HS-5 (cell line): ENCODE measurements around the gene OSBPL10.

Source experiments
- DNase-seq: peaks from one replicate; pipeline ENCODE4 v3.0.0-alpha.2; 2012; ENCODE audit warnings: low read depth

Gene OSBPL10

DNA sequence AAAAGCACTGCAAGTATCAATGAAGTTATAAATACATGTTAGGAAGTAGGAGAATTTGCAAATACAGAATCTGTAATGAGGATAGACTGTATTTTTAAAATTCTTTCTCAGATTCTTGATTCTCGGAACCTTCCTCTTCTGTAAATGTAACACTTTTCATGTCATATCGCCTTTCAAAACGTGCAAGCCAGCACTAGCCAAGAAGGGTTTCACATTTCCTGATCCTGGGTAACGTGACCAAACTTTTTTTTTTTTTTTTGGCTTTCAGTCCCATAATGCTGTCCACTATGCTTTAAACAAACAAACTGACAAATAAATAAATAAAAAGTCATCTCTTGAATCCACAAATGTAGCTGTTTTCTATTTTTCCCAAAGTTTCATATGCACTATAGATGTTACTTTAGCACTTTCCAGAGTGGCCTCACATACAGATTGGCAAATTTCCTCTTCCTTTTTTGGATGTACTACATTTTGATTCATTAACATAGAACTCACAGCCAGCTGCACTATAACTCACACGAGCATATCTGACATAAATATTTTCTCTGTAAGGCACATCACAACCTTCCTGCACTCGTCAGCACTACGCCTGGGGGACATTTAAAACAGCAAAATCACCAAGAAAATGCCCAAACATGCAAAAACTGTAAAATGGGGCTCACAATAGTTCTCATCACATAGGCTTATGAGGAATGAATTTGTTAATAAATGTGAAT is 208.1 kb downstream of the OSBPL10 start:
- no peak for DNase-seq

GRCh38 chr3:31772272-31772671 is 208.8 kb downstream of the OSBPL10 start:
- DNase-seq: no peak

GRCh38 chr3:31770822-31771326 is 210.2 kb downstream of the OSBPL10 start:
- DNase-seq: no peak

GRCh38 chr3:31768479-31769125 is 212.5 kb downstream of the OSBPL10 start:
- no peak for DNase-seq

DNA sequence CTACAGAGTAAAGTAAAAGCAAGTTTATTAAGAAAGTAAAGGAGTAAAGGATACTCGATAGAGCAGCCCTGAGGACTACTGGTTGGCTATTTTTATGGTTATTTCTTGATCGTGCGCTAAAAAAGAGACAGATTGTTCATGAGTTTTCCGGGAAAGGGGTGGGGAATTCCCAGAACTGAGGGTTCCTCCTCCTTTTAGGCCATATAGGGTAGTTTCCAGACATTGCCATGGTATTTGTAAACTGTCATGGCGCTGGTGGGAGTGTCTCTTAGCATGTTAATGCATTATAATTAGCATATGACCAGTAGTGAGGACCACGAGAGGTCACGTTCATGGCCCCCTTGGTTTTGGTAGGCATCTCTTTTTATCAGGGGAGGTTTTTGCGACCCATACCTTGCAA is 213.1 kb downstream of the OSBPL10 start:
- DNase-seq: no peak

DNA sequence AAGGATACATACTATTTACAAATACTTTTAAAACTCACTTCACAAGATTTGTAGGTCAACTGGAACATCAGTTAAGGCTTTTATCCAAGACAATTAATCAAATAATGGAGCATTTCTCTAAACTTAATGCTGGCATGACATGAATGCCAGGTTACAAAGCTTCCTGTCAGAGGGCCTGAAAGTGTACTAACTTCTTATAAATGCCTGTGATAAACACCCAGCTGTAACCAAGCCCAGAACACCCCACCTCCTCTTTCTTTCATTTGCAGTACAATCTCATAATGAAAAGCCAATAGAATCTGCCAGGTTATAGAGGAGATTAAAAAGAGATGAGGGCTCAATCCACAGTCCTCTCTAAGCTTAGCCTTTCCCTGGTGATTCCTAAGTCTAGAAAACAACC is 214.4 kb downstream of the OSBPL10 start:
- DNase-seq: no peak

- DNase-seq: no peak
Observed at GRCh38 chr3:31765871-31766270, 215.2 kb downstream of the OSBPL10 start.

DNA sequence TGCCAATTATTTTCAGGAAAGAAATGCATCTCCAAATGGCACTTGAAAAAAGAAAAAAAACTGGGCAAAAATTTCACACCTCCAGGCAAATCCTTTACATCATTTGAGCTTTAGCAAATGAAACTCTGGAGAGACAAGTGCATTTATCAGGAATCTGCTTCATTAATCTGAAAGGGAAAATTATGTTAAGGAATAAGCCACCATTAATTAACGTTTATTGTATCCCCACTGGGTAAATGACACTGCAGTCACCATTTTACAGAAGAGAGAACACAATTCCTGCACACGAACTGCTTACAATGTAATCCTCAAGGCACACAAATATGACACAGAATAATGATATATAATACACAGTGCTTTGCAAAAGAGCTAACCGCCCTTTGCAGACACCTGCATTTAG is 217.3 kb downstream of the OSBPL10 start:
- DNase-seq: no peak

GRCh38 chr3:31762888-31763351 is 218.1 kb downstream of the OSBPL10 start:
- no peak for DNase-seq

- DNase-seq: no peak
Observed at GRCh38 chr3:31762097-31762764, 218.8 kb downstream of the OSBPL10 start.

DNA sequence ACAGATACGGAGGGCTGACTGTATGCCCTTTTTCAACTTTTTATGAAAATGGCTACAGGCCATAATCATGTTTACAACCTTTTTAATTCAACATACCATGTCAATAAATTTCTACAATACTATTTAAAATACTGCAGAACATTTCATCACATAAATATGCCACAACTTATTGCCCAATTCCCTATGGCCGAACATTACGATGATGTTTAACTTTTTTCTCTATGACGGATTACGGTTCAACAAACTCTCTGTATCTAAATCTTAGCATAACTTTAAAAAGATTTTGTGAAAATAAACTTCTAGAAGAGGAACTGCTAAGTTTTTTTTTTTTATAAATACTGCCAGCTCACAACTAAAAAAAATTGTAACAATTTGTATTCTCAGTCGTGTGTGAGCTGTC is 220.4 kb downstream of the OSBPL10 start:
- no peak for DNase-seq

GRCh38 chr3:31758322-31758965 is 222.6 kb downstream of the OSBPL10 start:
- DNase-seq: no peak

GRCh38 chr3:31755926-31756658 is 225.0 kb downstream of the OSBPL10 start:
- no peak for DNase-seq

DNA sequence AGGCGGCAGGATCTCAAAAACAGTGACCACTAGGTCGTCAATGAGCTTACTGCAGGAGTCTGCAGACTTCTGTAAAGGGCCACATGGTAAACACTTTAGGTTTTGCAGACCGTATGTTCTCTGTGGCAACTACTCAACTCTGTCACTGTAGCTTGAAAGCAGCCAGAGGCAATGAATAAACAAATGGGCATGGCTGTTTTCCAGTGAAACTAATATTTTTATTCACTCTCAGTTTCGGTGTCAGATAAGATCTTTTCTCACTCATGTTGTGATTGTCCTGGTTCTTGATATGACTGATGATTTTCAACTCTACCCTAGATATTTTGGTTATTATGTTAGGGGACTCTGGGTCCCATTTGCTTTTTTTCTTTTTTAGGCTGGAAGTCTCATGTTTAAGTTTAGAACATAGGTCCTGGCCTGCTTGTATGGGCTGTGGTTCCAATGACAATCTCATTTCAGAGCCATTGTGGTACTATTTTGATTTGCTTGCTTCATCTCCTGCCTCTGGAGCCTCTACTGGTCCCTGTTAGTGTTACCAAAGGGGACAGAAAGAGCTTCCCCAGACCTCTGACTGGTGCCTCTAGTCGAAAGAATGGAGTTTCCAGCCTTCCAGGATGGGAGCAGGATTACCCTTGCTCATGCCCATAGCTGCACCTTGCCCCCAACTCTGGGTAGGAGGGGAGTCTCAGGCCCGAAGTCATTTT is 226.3 kb downstream of the OSBPL10 start:
- DNase-seq: no peak

- no peak for DNase-seq
Observed at GRCh38 chr3:31753050-31753425, 228.0 kb downstream of the OSBPL10 start.

DNA sequence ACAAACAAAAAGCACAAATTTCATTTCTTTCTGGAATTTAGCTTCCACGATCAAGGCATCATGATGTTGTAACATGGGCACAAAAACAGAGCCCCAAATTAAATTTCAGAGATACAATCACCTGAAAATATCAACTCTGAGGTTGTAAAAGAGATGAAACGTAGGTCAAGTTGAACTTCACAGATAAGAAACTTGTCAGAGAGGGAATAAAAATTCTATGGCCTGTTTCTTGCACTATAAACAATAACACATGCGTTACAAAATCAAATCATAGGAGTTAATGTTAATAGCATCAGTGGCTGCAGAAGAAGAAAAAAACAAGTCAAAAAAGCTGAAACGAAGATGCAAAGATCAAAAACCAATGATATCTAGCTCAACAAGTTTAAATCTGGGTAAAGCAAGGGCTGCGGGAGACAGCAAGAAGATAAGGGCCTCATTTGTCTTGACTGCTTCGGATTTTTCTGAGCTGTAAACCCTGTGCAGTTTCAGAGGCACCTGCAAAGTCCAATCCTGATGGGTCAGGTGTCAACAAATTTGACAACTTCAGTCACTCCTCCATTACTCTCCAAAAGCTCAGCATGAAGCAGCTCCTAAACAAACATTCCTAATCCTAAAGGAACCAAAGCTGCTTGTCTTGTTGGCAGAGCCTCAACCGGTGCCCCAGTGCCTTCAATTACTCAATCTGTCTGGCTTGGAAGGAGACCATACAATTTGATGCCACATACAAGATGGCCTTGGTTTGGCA is 228.6 kb downstream of the OSBPL10 start:
- DNase-seq: no peak

DNA sequence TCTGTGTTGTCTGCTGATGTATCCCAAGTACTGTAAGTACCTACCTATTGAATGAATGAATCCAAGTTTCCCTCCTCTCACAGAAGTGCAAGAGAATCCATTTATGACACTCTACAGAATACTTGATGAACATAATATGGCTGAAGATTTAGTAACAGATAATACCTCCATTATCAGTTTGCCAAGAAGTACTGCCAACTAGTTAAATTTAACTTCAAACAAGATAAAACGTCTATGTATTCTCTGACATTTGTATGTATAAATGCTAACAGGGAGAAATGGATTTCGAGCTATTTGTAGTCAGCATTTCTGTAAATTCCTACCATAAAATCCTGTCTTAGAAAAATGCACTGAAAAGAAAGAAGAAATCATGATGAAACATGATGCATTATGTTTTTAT is 230.7 kb downstream of the OSBPL10 start:
- DNase-seq: no peak

- DNase-seq: no peak
Observed at GRCh38 chr3:31748933-31749295, 232.1 kb downstream of the OSBPL10 start.

GRCh38 chr3:31748281-31748932 is 232.7 kb downstream of the OSBPL10 start:
- no peak for DNase-seq

- no peak for DNase-seq
Observed at GRCh38 chr3:31747785-31748184, 233.3 kb downstream of the OSBPL10 start.
